Peyer's patch (tissue), 4 donors: Measurements from ENCODE around the gene IGLON5.

Experiments
- POLR2A ChIP-seq, 2 donors: fragments of 450-650 bp; IDR thresholded peaks; one replicate each; pipeline ENCODE4 v1.5.1; 2017; ENCODE audit warnings: antibody characterized with exemption in 2 of 2, mild to moderate bottlenecking in 2 of 2, moderate library complexity in 2 of 2
- TF ChIP-seq, protein P1 (sequence below), 6 experiments: fragments of 450-650 bp in 4 of 6; fragments of 200-600 bp in 2 of 6; sonication (generic) in 1 of 6; IDR thresholded peaks; one replicate each; pipeline ENCODE4 v1.5.1; 2017 to 2019; ENCODE audit warnings: antibody characterized with exemption in 6 of 6, mild to moderate bottlenecking in 3 of 6, moderate library complexity in 1 of 6

DNA sequence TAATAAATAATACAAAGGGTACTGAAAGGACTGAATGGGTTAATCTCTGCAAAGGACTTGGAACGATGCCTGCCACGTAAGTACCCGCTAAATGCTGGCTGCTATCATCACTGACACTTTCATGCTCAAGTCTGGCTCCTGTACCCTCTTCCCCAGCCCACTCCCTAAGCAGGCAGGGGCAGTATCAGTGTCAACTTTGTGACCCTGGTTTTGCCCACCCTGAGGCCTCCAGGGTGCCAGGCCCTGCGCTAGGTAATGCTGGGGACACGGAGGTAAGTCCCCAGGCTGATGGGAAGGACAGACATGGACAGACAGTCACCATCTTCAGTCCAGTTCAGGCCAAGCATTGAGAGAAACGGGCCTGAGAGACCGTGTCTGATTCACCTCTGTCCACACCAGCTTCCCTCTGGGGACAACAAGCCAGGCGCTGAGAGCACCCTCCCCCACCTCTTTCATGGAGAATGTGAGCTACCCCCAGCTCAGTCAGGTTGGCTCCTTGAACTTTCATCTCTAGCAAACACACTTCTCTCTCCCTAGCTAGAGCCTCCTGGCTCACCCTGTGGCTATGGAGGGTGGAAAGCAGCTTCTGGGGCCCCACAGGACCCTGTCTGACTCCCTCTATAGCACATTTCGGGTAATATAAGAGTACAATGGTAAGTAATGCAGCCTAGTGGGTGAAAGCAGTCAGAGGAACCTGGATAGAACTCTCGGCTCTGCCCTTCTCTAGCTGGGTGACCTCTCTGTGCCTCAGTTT lies 53.9 kb downstream of the IGLON5 start:
- TF ChIP-seq, protein P1, sequence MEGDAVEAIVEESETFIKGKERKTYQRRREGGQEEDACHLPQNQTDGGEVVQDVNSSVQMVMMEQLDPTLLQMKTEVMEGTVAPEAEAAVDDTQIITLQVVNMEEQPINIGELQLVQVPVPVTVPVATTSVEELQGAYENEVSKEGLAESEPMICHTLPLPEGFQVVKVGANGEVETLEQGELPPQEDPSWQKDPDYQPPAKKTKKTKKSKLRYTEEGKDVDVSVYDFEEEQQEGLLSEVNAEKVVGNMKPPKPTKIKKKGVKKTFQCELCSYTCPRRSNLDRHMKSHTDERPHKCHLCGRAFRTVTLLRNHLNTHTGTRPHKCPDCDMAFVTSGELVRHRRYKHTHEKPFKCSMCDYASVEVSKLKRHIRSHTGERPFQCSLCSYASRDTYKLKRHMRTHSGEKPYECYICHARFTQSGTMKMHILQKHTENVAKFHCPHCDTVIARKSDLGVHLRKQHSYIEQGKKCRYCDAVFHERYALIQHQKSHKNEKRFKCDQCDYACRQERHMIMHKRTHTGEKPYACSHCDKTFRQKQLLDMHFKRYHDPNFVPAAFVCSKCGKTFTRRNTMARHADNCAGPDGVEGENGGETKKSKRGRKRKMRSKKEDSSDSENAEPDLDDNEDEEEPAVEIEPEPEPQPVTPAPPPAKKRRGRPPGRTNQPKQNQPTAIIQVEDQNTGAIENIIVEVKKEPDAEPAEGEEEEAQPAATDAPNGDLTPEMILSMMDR (IDR thresholded peaks at IDR 0.05), result no peak
- peak in 1 of 2 donors; percentile 22 for TF ChIP-seq POLR2A (IDR thresholded peaks at IDR 0.05)
